H1 (cell line): ENCODE data around the gene PSD. TPM values are rescaled to one million over a fixed set of nuclear protein-coding genes. Genes with fewer than 3 reads are reported as not detected.
A peak's percentile ranks its signal among the peaks of the same experiment; 100 is the strongest.

Experiments
- CTCF ChIA-PET: fragments of 300-600 bp; sonication (Branson Sonifier 250); formaldehyde crosslinking; loops from one replicate; lab custom pipeline; 2021; ENCODE audit not compliant: partially characterized antibody; lab: Charles Lee
- POLR2A ChIA-PET: fragments of 300-600 bp; sonication (Branson Sonifier 250); formaldehyde crosslinking; loops from one replicate; lab custom pipeline; 2021; ENCODE audit warnings: inconsistent platforms; ENCODE audit not compliant: partially characterized antibody; lab: Charles Lee
- DNase-seq, 2 experiments: peaks; one replicate each; pipeline versions ENCODE4 v3.0.0 to v3.0.0-alpha.2; 2010 to 2022; ENCODE audit warnings: low spot score in 2 of 2, low read depth in 1 of 2, mixed read lengths in 1 of 2
- FAIRE-seq: peaks from 2 replicates; lab custom pipeline; 2011; peaks lifted over from hg19 to GRCh38; lab: Jason Lieb, UNC
- H2AFZ ChIP-seq: 2 replicates; pipeline ENCODE4 v1.8.1; 2012; ENCODE audit warnings: low read length, inconsistent platforms
- H2AK5ac ChIP-seq: 2 replicates; pipeline ENCODE4 v1.6.1; 2013; ENCODE audit warnings: low read depth, low read length
- H2BK120ac ChIP-seq: replicated peaks from 2 replicates; pipeline ENCODE3; 2013; ENCODE audit warnings: low read depth, low read length, inconsistent platforms
- H2BK12ac ChIP-seq: 2 replicates; pipeline ENCODE4 v1.6.1; 2013; ENCODE audit warnings: low read depth, low read length
- H2BK15ac ChIP-seq: 2 replicates; pipeline ENCODE4 v1.6.1; 2013; ENCODE audit warnings: low read length
- H2BK20ac ChIP-seq: 2 replicates; pipeline ENCODE4 v1.6.1; 2013; ENCODE audit warnings: low read length
- H2BK5ac ChIP-seq: 2 replicates; pipeline ENCODE4 v1.6.1; 2013; ENCODE audit warnings: low read depth, low read length
- H3K14ac ChIP-seq: 2 replicates; pipeline ENCODE4 v1.6.1; 2013; ENCODE audit warnings: inconsistent platforms; ENCODE audit not compliant: insufficient read length
- H3K18ac ChIP-seq: 2 replicates; pipeline ENCODE4 v1.6.1; 2013; ENCODE audit warnings: low read length; ENCODE audit errors: extremely low read depth
- H3K23ac ChIP-seq: 2 replicates; pipeline ENCODE4 v1.6.1; 2013; ENCODE audit warnings: inconsistent platforms; ENCODE audit not compliant: insufficient read length
- H3K23me2 ChIP-seq: 2 replicates; pipeline ENCODE4 v1.6.1; 2013; ENCODE audit warnings: low read depth, low read length
- H3K27ac ChIP-seq: 2 replicates; pipeline ENCODE4 v1.6.1; 2011; ENCODE audit warnings: low read depth, low read length, inconsistent platforms
- H3K27me3 ChIP-seq, 4 experiments: replicated peaks in 1 of 4; 1 replicate in 1 of 4; 2 replicates in 3 of 4; pipeline versions ENCODE4 v1.6.1 to v1.8.1; 2011 to 2013; ENCODE audit warnings: low read length in 3 of 4, mild to moderate bottlenecking in 3 of 4, inconsistent platforms in 2 of 4, mixed read lengths in 2 of 4, moderate library complexity in 1 of 4; ENCODE audit not compliant: control insufficient read depth in 3 of 4, insufficient read depth in 3 of 4; ENCODE audit errors: extremely low read depth in 1 of 4
- H3K36me3 ChIP-seq, 4 experiments: 2 replicates each; pipeline versions ENCODE4 v1.6.1 to v1.8.1; 2011 to 2013; ENCODE audit warnings: mild to moderate bottlenecking in 4 of 4, low read length in 3 of 4, moderate library complexity in 2 of 4, control low read depth in 1 of 4, inconsistent platforms in 1 of 4; ENCODE audit not compliant: insufficient read depth in 4 of 4, control insufficient read depth in 2 of 4
- H3K4ac ChIP-seq: replicated peaks from 2 replicates; pipeline ENCODE3; 2013; ENCODE audit warnings: low read length, low read depth, mixed read lengths, inconsistent platforms; ENCODE audit not compliant: insufficient read length
- H3K4me1 ChIP-seq, 4 experiments: replicated peaks in 1 of 4; 1 replicate in 1 of 4; 2 replicates in 3 of 4; pipeline versions ENCODE4 v1.6.1 to v1.8.1; 2011 to 2013; ENCODE audit warnings: low read length in 3 of 4, inconsistent platforms in 2 of 4, mixed read lengths in 1 of 4; ENCODE audit not compliant: insufficient read depth in 4 of 4, control insufficient read depth in 3 of 4
- H3K4me2 ChIP-seq, 2 experiments: 2 replicates each; pipeline versions ENCODE4 v1.6.1 to v1.8.1; 2011 to 2013; ENCODE audit warnings: low read depth in 2 of 2, low read length in 2 of 2, control low read depth in 1 of 2, inconsistent platforms in 1 of 2, mild to moderate bottlenecking in 1 of 2; ENCODE audit not compliant: insufficient read depth in 1 of 2
- H3K4me3 ChIP-seq, 4 experiments: fragments of 200-600, 300-600 bp in 1 of 4; sonication (generic), shearing (Covaris generic), sonication (Bioruptor Twin) in 1 of 4; 2 replicates each; pipeline versions ENCODE4 v1.5.1 to v1.8.1; 2011 to 2016; ENCODE audit warnings: low read length in 4 of 4, low read depth in 3 of 4, control low read depth in 2 of 4, inconsistent platforms in 2 of 4, mild to moderate bottlenecking in 2 of 4, mixed read lengths in 1 of 4, moderate library complexity in 1 of 4; ENCODE audit not compliant: insufficient read depth in 2 of 4; ENCODE audit errors: extremely low read depth in 1 of 4
- H3K56ac ChIP-seq: replicated peaks from 2 replicates; pipeline ENCODE3; 2013; ENCODE audit warnings: low read depth, mild to moderate bottlenecking, mixed read lengths, low read length, inconsistent platforms; ENCODE audit not compliant: insufficient read length
- H3K79me1 ChIP-seq: 2 replicates; pipeline ENCODE4 v1.6.1; 2013; ENCODE audit warnings: low read depth, low read length, control low read depth
- H3K79me2 ChIP-seq, 2 experiments: 2 replicates each; pipeline versions ENCODE4 v1.6.1 to v1.8.1; 2012 to 2013; ENCODE audit warnings: low read length in 2 of 2, mild to moderate bottlenecking in 2 of 2, inconsistent platforms in 1 of 2; ENCODE audit not compliant: insufficient read depth in 2 of 2, control insufficient read depth in 1 of 2
- H3K9ac ChIP-seq, 4 experiments: replicated peaks in 1 of 4; 1 replicate in 1 of 4; 2 replicates in 3 of 4; pipeline versions ENCODE4 v1.6.1 to v1.8.1; 2011 to 2013; ENCODE audit warnings: low read depth in 3 of 4, low read length in 3 of 4, control low read depth in 2 of 4, mild to moderate bottlenecking in 2 of 4, moderate library complexity in 2 of 4, inconsistent platforms in 1 of 4; ENCODE audit errors: extremely low read depth in 1 of 4
- H3K9me3 ChIP-seq, 2 experiments: 2 replicates each; pipeline versions ENCODE4 v1.6.1 to v1.8.1; 2012 to 2013; ENCODE audit warnings: mild to moderate bottlenecking in 2 of 2, moderate library complexity in 2 of 2, control low read depth in 1 of 2, inconsistent platforms in 1 of 2, low read depth in 1 of 2, low read length in 1 of 2, mixed read lengths in 1 of 2; ENCODE audit not compliant: insufficient read depth in 2 of 2
- H4K20me1 ChIP-seq, 2 experiments: replicated peaks in 1 of 2; 2 replicates each; pipeline versions ENCODE3 to v1.8.1; 2011 to 2013; ENCODE audit warnings: inconsistent platforms in 2 of 2, low read length in 2 of 2, mild to moderate bottlenecking in 1 of 2; ENCODE audit not compliant: insufficient read depth in 2 of 2, control insufficient read depth in 1 of 2
- H4K5ac ChIP-seq: 2 replicates; pipeline ENCODE4 v1.6.1; 2013; ENCODE audit warnings: low read length, low read depth, mixed read lengths, inconsistent platforms; ENCODE audit not compliant: insufficient read length
- H4K8ac ChIP-seq: 2 replicates; pipeline ENCODE4 v1.8.0; 2013; ENCODE audit warnings: mild to moderate bottlenecking, moderate library complexity, low read length, inconsistent platforms; ENCODE audit not compliant: insufficient read depth; ENCODE audit errors: extremely low read depth
- H4K91ac ChIP-seq: replicated peaks from 2 replicates; pipeline ENCODE3; 2013; ENCODE audit warnings: low read length, mixed read lengths, inconsistent platforms; ENCODE audit not compliant: insufficient read length
- BRCA1 ChIP-seq: IDR thresholded peaks from 2 replicates; pipeline ENCODE4 v1.6.1; 2012; ENCODE audit warnings: low read depth, low read length, improper control_type of control experiment
- CEBPB ChIP-seq: IDR thresholded peaks from 2 replicates; pipeline ENCODE4 v1.6.1; 2012; ENCODE audit warnings: low read depth, low read length
- CHD1 ChIP-seq: IDR thresholded peaks from 2 replicates; pipeline ENCODE4 v1.6.1; 2012; ENCODE audit warnings: low read depth, low read length, improper control_type of control experiment
- EP300 ChIP-seq, 2 experiments: IDR thresholded peaks; 1 replicate in 1 of 2; 2 replicates in 1 of 2; pipeline ENCODE4 v1.6.1; 2011 to 2012; ENCODE audit warnings: low read depth in 2 of 2, low read length in 2 of 2, mild to moderate bottlenecking in 2 of 2, borderline replicate concordance in 1 of 2, inconsistent platforms in 1 of 2, moderate library complexity in 1 of 2
- FOSL1 ChIP-seq: IDR thresholded peaks from 2 replicates; pipeline ENCODE4 v1.6.1; 2011; ENCODE audit warnings: mild to moderate bottlenecking, low read depth, low read length, moderate library complexity; ENCODE audit not compliant: insufficient read depth
- MAX ChIP-seq: IDR thresholded peaks from 2 replicates; pipeline ENCODE4 v1.6.1; 2012; ENCODE audit warnings: inconsistent platforms
- NANOG ChIP-seq: IDR thresholded peaks from 2 replicates; pipeline ENCODE4 v1.6.1; 2011; ENCODE audit warnings: low read length, low read depth, mild to moderate bottlenecking, inconsistent platforms; ENCODE audit not compliant: insufficient read depth, poor library complexity, severe bottlenecking
- POLR2A ChIP-seq, 2 experiments: IDR thresholded peaks; 1 replicate in 1 of 2; 2 replicates in 1 of 2; pipeline ENCODE4 v1.6.1; 2011; ENCODE audit warnings: low read depth in 2 of 2, low read length in 2 of 2, mild to moderate bottlenecking in 2 of 2; ENCODE audit errors: control extremely low read depth in 1 of 2
- POLR2AphosphoS5 ChIP-seq: IDR thresholded peaks from 2 replicates; pipeline ENCODE4 v1.6.1; 2011; ENCODE audit warnings: low read depth, low read length
- RBBP5 ChIP-seq: IDR thresholded peaks from 2 replicates; pipeline ENCODE4 v1.7.1; 2012; ENCODE audit warnings: low read depth, mild to moderate bottlenecking, inconsistent platforms, low read length, moderate library complexity, borderline replicate concordance
- RFX5 ChIP-seq: IDR thresholded peaks from 2 replicates; pipeline ENCODE4 v1.6.1; 2011; ENCODE audit warnings: low read depth, low read length, improper control_type of control experiment, borderline replicate concordance
- WGBS, 2 experiments: shearing (Covaris generic) in 1 of 2; methylation state at CpG; one replicate each; pipeline versions ENCODE4 v1.1.6 to v1.1.7; 2013 to 2015; ENCODE audit warnings: low lambda C conversion rate in 2 of 2, mixed read lengths in 2 of 2, inconsistent platforms in 1 of 2, low coverage in 1 of 2, missing lambda C conversion rate in 1 of 2; ENCODE audit not compliant: insufficient replicate concordance in 2 of 2, insufficient coverage in 1 of 2, insufficient read length in 1 of 2; ENCODE audit errors: extremely low coverage in 1 of 2, missing lambda C conversion rate in 1 of 2; 5-methylcytosine and 5-hydroxymethylcytosine counted together
- polyA plus RNA-seq, 7 experiments: library from polyadenylated mRNA; depleted of rRNA in 3 of 7; stranded (reverse) in 5 of 7; unstranded in 2 of 7; fragments of >200 nt in 5 of 7; fragments of 200-250 nt in 2 of 7; gene quantifications; 1 replicate in 5 of 7; 2 replicates in 1 of 7; 4 replicates in 1 of 7; pipeline versions ENCODE4 v1.2.1 to v1.2.3, GENCODE V29; 2011 to 2013; ENCODE audit warnings: missing spikeins in 2 of 7, mixed read lengths in 2 of 7
- total RNA-seq: library from RNA; stranded (reverse); fragmentation: NEBNext Ultra II Directional; extraction: Animal tissue kit (Norgen Biotek cat#: 25700); gene quantifications from 2 replicates; pipeline ENCODE4 v1.2.1, GENCODE V29; 2021

The PSD gene
- total and polyA plus RNA-seq, 2 of the 8 experiments (the other 6 are each of a cell fraction or from before 2014, with no cell fraction given): 5.4 to 6.0 TPM

- H3K79me2 ChIP-seq: no peaks in the 10 kb centered on the region
- no peak overlapping the region for H2AFZ ChIP-seq
- H4K91ac ChIP-seq: no peak overlapping the region
- no peak overlapping the region for H2AK5ac ChIP-seq
- 0 out of 2 replicates have a peak overlapping the region, but pooled peaks have one; percentile 29 for H2BK15ac ChIP-seq
- peaks cover 0 to 4% (median 1%) of the 10 kb centered on the region in 4 experiments; a peak in 2 of 8 replicates for H3K36me3 ChIP-seq
- H2BK120ac ChIP-seq: no peak overlapping the region
- H4K5ac ChIP-seq: no peak overlapping the region
- peak overlapping the region; percentile 75 to 94; a peak in 3 of 4 replicates for H3K4me2 ChIP-seq
- CTCF ChIA-PET: interaction anchor here (0.7 to 4.7 kb wide), 11 partner anchors 14 to 112 kb away, joined by 3 to 40 read pairs (median 4); partner anchors contain the start of genes C10orf95, CUEDC2 and FBXL15
- no peak overlapping the region for H2BK20ac ChIP-seq
- H3K18ac ChIP-seq: no peak overlapping the region
- H2BK5ac ChIP-seq: no peak overlapping the region
- H3K9ac ChIP-seq: no peak overlapping the region
- H3K79me1 ChIP-seq: no peaks in the 10 kb centered on the region; the same call in 1 of the 2 replicates
- H3K56ac ChIP-seq: no peak overlapping the region
- no peak overlapping the region for H3K27ac ChIP-seq
- H3K4me3 ChIP-seq: peak overlapping the region in 1 of 4 experiments; percentile 49; a peak in 1 of 8 replicates
- H3K9me3 ChIP-seq: no peaks in the 10 kb centered on the region
- WGBS, 2 experiments: 89% methylated on average over 10 of the region's 10 CpGs; no CpG with 5 or more reads in 1 of the 2 experiments
- POLR2A ChIA-PET: interaction anchor here (0.8 to 4.8 kb wide), 6 partner anchors 13 to 119 kb away, joined by 3 to 69 read pairs (median 5); partner anchors contain the start of genes C10orf95 and CUEDC2
- no peak for DNase-seq
- no peak overlapping the region for H4K8ac ChIP-seq
- no peak overlapping the region for H3K23ac ChIP-seq
- H3K4me1 ChIP-seq: peaks cover 8 to 24% (median 14%) of the 10 kb centered on the region in 4 experiments
- H3K14ac ChIP-seq: no peak overlapping the region
- FAIRE-seq: no peak
- H3K4ac ChIP-seq: no peak overlapping the region
- H4K20me1 ChIP-seq: no peaks in the 10 kb centered on the region
- H3K23me2 ChIP-seq: peaks cover 5% of the 10 kb centered on the region; the same call in 1 of the 2 replicates
- peaks cover 0 to 5% (median 0%) of the 10 kb centered on the region in 4 experiments; a peak in 1 of 7 replicates for H3K27me3 ChIP-seq
- no peak overlapping the region for H2BK12ac ChIP-seq
- no peak for TF ChIP-seq RBBP5
- no peak for TF ChIP-seq NANOG
- no peak for TF ChIP-seq EP300 (IDR thresholded peaks at IDR 0.05; ENCODE audit: borderline replicate concordance in 1 of 2, low read depth in 2 of 2, low read length in 2 of 2)
- TF ChIP-seq MAX: no peak
- no peak for TF ChIP-seq CHD1
- no peak for TF ChIP-seq BRCA1
- no peak for TF ChIP-seq POLR2A (IDR thresholded peaks at IDR 0.05; ENCODE audit: control extremely low read depth in 1 of 2, low read depth in 2 of 2, low read length in 2 of 2)
- TF ChIP-seq FOSL1: no peak
- no peak for TF ChIP-seq POLR2AphosphoS5
- TF ChIP-seq CEBPB: no peak
- TF ChIP-seq RFX5: no peak
These were observed 45.4 kb upstream of the PSD start for GRCh38 chr10:102463983-102464382.
